MM.1S (cell line): ENCODE data around the gene RGS11.

Experiments used
- CTCF ChIP-seq: fragments of 300-600 bp; sonication (generic); IDR thresholded peaks from 2 replicates; pipeline ENCODE4 v1.5.1; 2016; ENCODE audit warnings: antibody characterized with exemption, low read length, mixed read lengths
- EZH2phosphoT487 ChIP-seq: fragments of 300-600 bp; sonication (generic); IDR thresholded peaks from 2 replicates; pipeline ENCODE4 v1.6.1; 2018; ENCODE audit warnings: antibody characterized with exemption, low read length

GRCh38 chr16:280005-280460 is 4.3 kb upstream of the RGS11 start:
- TF ChIP-seq CTCF (no peak), EZH2phosphoT487 (no peak)
